IMR-90 (cell line): ENCODE measurements around the gene PAF1.

Source experiments
- BHLHE40 ChIP-seq: fragments of 150-350 bp; IDR thresholded peaks from 2 replicates; pipeline ENCODE4 v1.6.1; 2016; ENCODE audit warnings: mild to moderate bottlenecking, low read depth, low read length
- CHD1 ChIP-seq: IDR thresholded peaks from 2 replicates; pipeline ENCODE4 v1.6.1; 2012; ENCODE audit warnings: low read depth, low read length, improper control_type of control experiment
- FOS ChIP-seq: fragments of 150-350 bp; IDR thresholded peaks from 2 replicates; pipeline ENCODE4 v1.6.1; 2016; ENCODE audit warnings: low read depth, low read length
- MAZ ChIP-seq: IDR thresholded peaks from 2 replicates; pipeline ENCODE4 v1.6.1; 2012; ENCODE audit warnings: low read depth, mild to moderate bottlenecking, low read length, improper control_type of control experiment, moderate library complexity, borderline replicate concordance
- POLR2A ChIP-seq: IDR thresholded peaks from 2 replicates; pipeline ENCODE4 v1.6.1; 2012; ENCODE audit warnings: mild to moderate bottlenecking, low read depth, low read length
- RAD21 ChIP-seq: IDR thresholded peaks from 2 replicates; pipeline ENCODE4 v1.6.1; 2012; ENCODE audit warnings: low read length, improper control_type of control experiment
- RFX5 ChIP-seq: IDR thresholded peaks from 2 replicates; pipeline ENCODE4 v1.8.0; 2012; ENCODE audit warnings: low read depth, mild to moderate bottlenecking, low read length, moderate library complexity
- SMC3 ChIP-seq: fragments of 150-350 bp; IDR thresholded peaks from 2 replicates; pipeline ENCODE4 v1.6.1; 2016; ENCODE audit warnings: low read depth, mild to moderate bottlenecking, antibody characterized with exemption, low read length, moderate library complexity
- TF ChIP-seq, protein P1 (sequence below): conservative IDR thresholded peaks from 2 replicates; pipeline ENCODE4 v1.5.1; 2012; ENCODE audit warnings: mild to moderate bottlenecking, low read depth, low read length, improper control_type of control experiment
- TF ChIP-seq, protein P2 (sequence below): fragments of 150-350 bp; IDR thresholded peaks from 2 replicates; pipeline ENCODE4 v1.6.1; 2017; ENCODE audit warnings: mild to moderate bottlenecking, antibody characterized with exemption, low read length, low read depth
- TF ChIP-seq, protein P3 (sequence below): fragments of 150-350 bp; IDR thresholded peaks from 2 replicates; pipeline ENCODE4 v1.6.1; 2016; ENCODE audit warnings: low read depth, mild to moderate bottlenecking, low read length, moderate library complexity, borderline replicate concordance

DNA sequence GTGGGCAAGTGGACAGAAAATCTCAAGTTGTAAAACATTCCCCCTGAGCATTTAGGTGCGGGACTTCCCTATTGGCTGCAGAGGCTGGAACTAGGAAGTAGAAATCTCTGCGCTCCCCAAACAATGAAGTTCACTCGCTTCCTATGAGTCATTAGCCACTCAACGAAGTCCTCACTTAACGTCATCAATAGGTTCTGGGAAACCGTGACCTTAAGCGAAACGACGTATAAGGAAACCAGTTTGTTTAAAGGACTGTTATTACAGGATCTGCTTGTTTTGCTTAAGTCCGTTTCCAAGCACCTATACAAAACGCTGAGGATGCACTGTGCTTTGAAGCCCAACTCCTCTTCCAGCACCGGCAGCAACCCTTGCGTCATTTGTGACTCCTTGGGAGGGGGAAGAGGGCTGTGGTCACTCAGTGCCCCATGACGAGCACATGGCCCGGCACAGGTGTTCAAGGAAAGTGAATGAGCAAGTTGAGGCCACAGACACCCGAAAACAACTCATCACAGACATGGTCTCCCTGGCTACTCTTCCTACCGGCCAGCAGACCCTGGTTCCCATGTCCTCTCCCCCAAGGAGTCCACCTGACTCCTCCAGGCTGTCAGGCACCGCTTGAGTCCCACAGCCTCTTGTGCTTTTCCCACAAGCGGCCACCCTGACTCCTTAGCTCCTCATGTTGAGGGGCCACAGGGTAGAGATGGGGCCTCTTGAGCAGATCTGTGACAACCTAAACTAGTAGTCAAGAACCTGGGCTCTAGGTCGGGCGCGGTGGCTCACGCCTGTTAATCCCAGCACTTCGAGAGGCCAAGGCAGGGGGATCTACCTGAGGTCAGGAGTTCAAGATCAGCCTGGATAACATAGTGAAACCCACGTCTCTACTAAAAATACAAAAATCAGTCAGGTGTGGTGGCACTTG is 40.0 kb upstream of the PAF1 start:
- TF ChIP-seq POLR2A (peak; percentile 50), CHD1 (no peak), SMC3 (no peak; the same call in 1 of the 2 replicates), FOS (peak; percentile 88), RAD21 (no peak), RFX5 (no peak), BHLHE40 (peak; percentile 25; the same call in 1 of the 2 replicates), MAZ (peak; percentile 40; the same call in 1 of the 2 replicates)
- TF ChIP-seq, protein P1, sequence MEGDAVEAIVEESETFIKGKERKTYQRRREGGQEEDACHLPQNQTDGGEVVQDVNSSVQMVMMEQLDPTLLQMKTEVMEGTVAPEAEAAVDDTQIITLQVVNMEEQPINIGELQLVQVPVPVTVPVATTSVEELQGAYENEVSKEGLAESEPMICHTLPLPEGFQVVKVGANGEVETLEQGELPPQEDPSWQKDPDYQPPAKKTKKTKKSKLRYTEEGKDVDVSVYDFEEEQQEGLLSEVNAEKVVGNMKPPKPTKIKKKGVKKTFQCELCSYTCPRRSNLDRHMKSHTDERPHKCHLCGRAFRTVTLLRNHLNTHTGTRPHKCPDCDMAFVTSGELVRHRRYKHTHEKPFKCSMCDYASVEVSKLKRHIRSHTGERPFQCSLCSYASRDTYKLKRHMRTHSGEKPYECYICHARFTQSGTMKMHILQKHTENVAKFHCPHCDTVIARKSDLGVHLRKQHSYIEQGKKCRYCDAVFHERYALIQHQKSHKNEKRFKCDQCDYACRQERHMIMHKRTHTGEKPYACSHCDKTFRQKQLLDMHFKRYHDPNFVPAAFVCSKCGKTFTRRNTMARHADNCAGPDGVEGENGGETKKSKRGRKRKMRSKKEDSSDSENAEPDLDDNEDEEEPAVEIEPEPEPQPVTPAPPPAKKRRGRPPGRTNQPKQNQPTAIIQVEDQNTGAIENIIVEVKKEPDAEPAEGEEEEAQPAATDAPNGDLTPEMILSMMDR, result no peak
- TF ChIP-seq, protein P2, sequence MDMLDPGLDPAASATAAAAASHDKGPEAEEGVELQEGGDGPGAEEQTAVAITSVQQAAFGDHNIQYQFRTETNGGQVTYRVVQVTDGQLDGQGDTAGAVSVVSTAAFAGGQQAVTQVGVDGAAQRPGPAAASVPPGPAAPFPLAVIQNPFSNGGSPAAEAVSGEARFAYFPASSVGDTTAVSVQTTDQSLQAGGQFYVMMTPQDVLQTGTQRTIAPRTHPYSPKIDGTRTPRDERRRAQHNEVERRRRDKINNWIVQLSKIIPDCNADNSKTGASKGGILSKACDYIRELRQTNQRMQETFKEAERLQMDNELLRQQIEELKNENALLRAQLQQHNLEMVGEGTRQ, result peak; percentile 77
- TF ChIP-seq, protein P3, sequence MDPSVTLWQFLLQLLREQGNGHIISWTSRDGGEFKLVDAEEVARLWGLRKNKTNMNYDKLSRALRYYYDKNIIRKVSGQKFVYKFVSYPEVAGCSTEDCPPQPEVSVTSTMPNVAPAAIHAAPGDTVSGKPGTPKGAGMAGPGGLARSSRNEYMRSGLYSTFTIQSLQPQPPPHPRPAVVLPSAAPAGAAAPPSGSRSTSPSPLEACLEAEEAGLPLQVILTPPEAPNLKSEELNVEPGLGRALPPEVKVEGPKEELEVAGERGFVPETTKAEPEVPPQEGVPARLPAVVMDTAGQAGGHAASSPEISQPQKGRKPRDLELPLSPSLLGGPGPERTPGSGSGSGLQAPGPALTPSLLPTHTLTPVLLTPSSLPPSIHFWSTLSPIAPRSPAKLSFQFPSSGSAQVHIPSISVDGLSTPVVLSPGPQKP, result no peak
